ENCODE data around the gene NBPF1.
"Not testable (repeated sequence)": the region's sequence is repeated elsewhere in the genome, so short reads cannot be mapped to it uniquely, and the experiment has no call there.

DNA sequence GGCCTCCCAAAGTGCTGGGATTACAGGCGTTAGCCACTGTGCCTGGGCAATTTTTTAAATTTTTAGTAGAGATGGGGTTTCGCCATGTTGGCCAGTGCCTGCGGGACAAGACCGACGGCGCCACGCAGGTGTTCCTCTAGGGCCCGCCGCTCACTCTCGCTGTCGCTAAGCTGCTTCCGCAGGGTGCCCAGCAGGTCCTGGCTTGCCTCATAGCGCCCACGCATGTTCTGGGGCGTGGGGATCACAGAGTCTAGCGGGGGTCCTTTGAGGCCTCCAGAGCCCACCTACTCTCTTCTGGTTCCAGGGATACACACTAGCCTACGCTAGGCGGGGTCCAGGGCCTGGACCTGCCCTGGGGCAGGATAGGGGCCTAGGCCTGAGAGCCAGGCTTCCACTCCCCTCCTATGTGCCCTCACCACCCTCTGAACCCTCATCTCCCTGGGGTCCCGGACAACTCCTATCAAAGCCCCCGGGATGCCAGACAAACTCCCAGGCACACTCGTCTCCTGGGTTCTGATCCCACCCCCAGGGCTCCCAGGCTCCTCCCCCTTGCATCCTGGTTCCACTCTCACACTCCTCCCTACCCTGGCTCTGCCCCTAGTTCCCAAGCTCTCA lies 16.7 kb upstream of the NBPF1 start:
- TF ChIP-seq EZH2 (IDR thresholded peaks at IDR 0.05; ENCODE audit: borderline replicate concordance, low read length); CTCF (conservative IDR thresholded peaks at IDR 0.05 in 1 of 2, IDR thresholded peaks at IDR 0.05 in 1 of 2; ENCODE audit: extremely low read depth in 1 of 2, insufficient read depth in 1 of 2, low read depth in 1 of 2, low read length in 2 of 2): not testable (repeated sequence)

All from mammary epithelial cell (primary cell).